Fibroblast of lung (primary cell): ENCODE results near the gene TSPAN33.

Experiments used
- CTCF ChIP-seq, 2 donors: IDR thresholded peaks in 1 of 2; conservative IDR thresholded peaks in 1 of 2; 1 replicate in 1 of 2; 2 replicates in 1 of 2; pipeline ENCODE4 v1.5.1; 2011 to 2012; ENCODE audit warnings: low read length in 2 of 2, control low read depth in 1 of 2, inconsistent platforms in 1 of 2, low read depth in 1 of 2, mild to moderate bottlenecking in 1 of 2
- EZH2 ChIP-seq: IDR thresholded peaks from 2 replicates; pipeline ENCODE4 v1.5.1; 2012; ENCODE audit warnings: low read length, control low read depth, mild to moderate bottlenecking; ENCODE audit errors: missing control alignments

DNA sequence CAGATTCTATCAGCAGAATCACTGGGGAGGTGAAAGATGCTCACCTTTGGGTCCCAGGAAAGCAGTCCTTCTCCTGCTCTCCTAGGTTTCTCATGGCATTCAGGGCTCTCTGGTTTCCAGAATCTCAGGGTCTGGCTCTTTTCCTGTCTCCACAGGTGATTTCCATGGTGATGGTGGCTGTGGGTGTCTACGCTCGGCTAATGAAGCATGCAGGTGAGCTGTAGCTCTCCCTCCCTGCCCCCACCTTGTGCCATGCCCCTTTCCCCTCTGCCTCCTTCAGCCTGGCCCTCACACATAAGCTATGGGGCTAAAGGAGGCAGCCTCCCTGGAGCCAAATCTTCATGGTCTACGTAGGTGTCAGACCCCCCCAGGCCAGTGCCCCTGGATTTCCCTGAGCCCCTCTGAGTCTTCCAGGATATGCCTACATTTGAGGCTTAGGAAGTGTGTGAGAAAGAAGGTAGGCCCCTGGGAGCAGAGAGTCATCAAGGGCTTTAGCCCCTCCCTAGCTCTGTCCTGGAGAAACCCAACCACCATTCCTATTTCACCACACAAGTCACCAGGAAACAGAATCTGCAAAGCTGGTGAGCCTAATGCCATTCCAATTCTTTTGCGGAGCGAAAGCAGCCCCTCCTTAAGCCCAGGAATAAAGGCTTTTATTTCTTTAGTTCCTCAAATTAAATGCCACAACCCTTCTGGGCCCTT lies 17.2 kb downstream of the TSPAN33 start:
- no peak for TF ChIP-seq CTCF (conservative IDR thresholded peaks at IDR 0.05 in 1 of 2, IDR thresholded peaks at IDR 0.05 in 1 of 2; ENCODE audit: low read depth in 1 of 2, low read length in 2 of 2)
- no peak for TF ChIP-seq EZH2
